OCI-LY1 (cell line): Measurements from ENCODE around the gene PPP1R1A.

ENCODE experiments used
- H2AFZ ChIP-seq: fragments of 200-600 bp; sonication (generic), shearing (Covaris generic); 2 replicates; pipeline ENCODE4 v1.6.0; 2014; ENCODE audit warnings: antibody characterized with exemption, mild to moderate bottlenecking, low read length
- H3F3A ChIP-seq: fragments of 200-600 bp; sonication (generic), shearing (Covaris generic); 2 replicates; pipeline ENCODE4 v1.6.0; 2014; ENCODE audit warnings: mild to moderate bottlenecking, antibody characterized with exemption, low read length, moderate library complexity; ENCODE audit not compliant: insufficient read depth
- H3K27ac ChIP-seq: fragments of 200-600 bp; sonication (generic); 2 replicates; pipeline ENCODE4 v1.5.1; 2014; ENCODE audit warnings: low read length, mixed run types, mild to moderate bottlenecking, low read depth; ENCODE audit not compliant: poor library complexity, severe bottlenecking
- H3K27me3 ChIP-seq: fragments of 200-600 bp; sonication (generic); 2 replicates; pipeline ENCODE4 v1.6.0; 2014; ENCODE audit warnings: antibody characterized with exemption, mild to moderate bottlenecking, low read length, moderate library complexity; ENCODE audit not compliant: insufficient read depth
- H3K36me3 ChIP-seq: fragments of 200-600 bp; sonication (generic); 2 replicates; pipeline ENCODE4 v1.6.1; 2014; ENCODE audit warnings: mild to moderate bottlenecking, antibody characterized with exemption, low read length, moderate library complexity, mixed read lengths; ENCODE audit not compliant: insufficient read depth
- H3K4me1 ChIP-seq: fragments of 200-600 bp; sonication (generic); 2 replicates; pipeline ENCODE4 v1.5.1; 2014; ENCODE audit warnings: mild to moderate bottlenecking, low read length, moderate library complexity; ENCODE audit not compliant: insufficient read depth, severe bottlenecking
- H3K4me2 ChIP-seq: fragments of 200-600 bp; sonication (generic), shearing (Covaris generic); 2 replicates; pipeline ENCODE4 v1.6.1; 2014; ENCODE audit warnings: low read length
- H3K4me3 ChIP-seq: fragments of 200-600 bp; sonication (generic); 2 replicates; pipeline ENCODE4 v1.5.1; 2014; ENCODE audit warnings: low read length, low read depth, mild to moderate bottlenecking, mixed read lengths; ENCODE audit not compliant: poor library complexity, severe bottlenecking
- H3K79me2 ChIP-seq: fragments of 200-600 bp; shearing (Covaris generic); 2 replicates; pipeline ENCODE4 v1.6.1; 2016; ENCODE audit warnings: mixed run types, low read length, mixed read lengths; ENCODE audit not compliant: insufficient read depth
- H3K9ac ChIP-seq: fragments of 200-600 bp; sonication (generic), shearing (Covaris generic); 2 replicates; pipeline ENCODE4 v1.6.1; 2014; ENCODE audit warnings: mild to moderate bottlenecking, low read length, mixed read lengths
- H3K9me2 ChIP-seq: fragments of 200-600 bp; sonication (generic), shearing (Covaris generic); 2 replicates; pipeline ENCODE4 v1.6.1; 2014; ENCODE audit warnings: low read depth, mild to moderate bottlenecking, low read length, mixed read lengths
- H3K9me3 ChIP-seq: fragments of 200-600 bp; shearing (Covaris generic); 2 replicates; pipeline ENCODE4 v1.6.1; 2014; ENCODE audit warnings: low read length, mixed read lengths
- H4K20me1 ChIP-seq: fragments of 200-600 bp; sonication (generic), shearing (Covaris generic); 2 replicates; pipeline ENCODE4 v1.6.0; 2016; ENCODE audit warnings: mild to moderate bottlenecking, low read length; ENCODE audit not compliant: insufficient read depth
- CTCF ChIP-seq: fragments of 200-600 bp; sonication (generic), shearing (Covaris generic); IDR thresholded peaks from 2 replicates; pipeline ENCODE4 v1.5.1; 2017; ENCODE audit warnings: mild to moderate bottlenecking, antibody characterized with exemption, low read length, moderate library complexity, mixed read lengths
- EZH2 ChIP-seq: fragments of 200-600 bp; sonication (generic), shearing (Covaris generic); IDR thresholded peaks from 2 replicates; pipeline ENCODE4 v1.8.0; 2017; ENCODE audit warnings: borderline replicate concordance, mixed run types, mild to moderate bottlenecking, antibody characterized with exemption, low read length, moderate library complexity, mixed read lengths

PPP1R1A gene

GRCh38 chr12:54611715-54612149, 23.3 kb upstream of the PPP1R1A start:
- Histone ChIP-seq H3K9me2 (no peaks in the 10 kb centered on the region), H3K79me2 (no peaks in the 10 kb centered on the region), H4K20me1 (no peaks in the 10 kb centered on the region), H3K36me3 (no peaks in the 10 kb centered on the region), H3F3A (no peaks in the 10 kb centered on the region), H3K9ac (no peak overlapping the region), H2AFZ (no peak overlapping the region), H3K4me2 (no peak overlapping the region), H3K27ac (no peak overlapping the region), H3K9me3 (no peaks in the 10 kb centered on the region), H3K4me3 (no peak overlapping the region), H3K4me1 (no peaks in the 10 kb centered on the region), H3K27me3 (peaks cover 3% of the 10 kb centered on the region; the same call in 1 of the 2 replicates)
- TF ChIP-seq EZH2: no peak
- TF ChIP-seq CTCF: no peak

- no peak overlapping the region for H3K9ac ChIP-seq
- no peak overlapping the region for H2AFZ ChIP-seq
- TF ChIP-seq CTCF (no peak), EZH2 (no peak)
- H3K4me2 ChIP-seq: no peak overlapping the region
- no peaks in the 10 kb centered on the region for H3F3A ChIP-seq
- H4K20me1 ChIP-seq: no peaks in the 10 kb centered on the region
- no peaks in the 10 kb centered on the region for H3K79me2 ChIP-seq
- H3K36me3 ChIP-seq: no peaks in the 10 kb centered on the region
- no peaks in the 10 kb centered on the region for H3K9me3 ChIP-seq
- no peak overlapping the region for H3K4me3 ChIP-seq
- H3K27me3 ChIP-seq: 0 out of 2 replicates have a peak, but pooled peaks cover 3% of the 10 kb centered on the region
- no peak overlapping the region for H3K27ac ChIP-seq
- no peaks in the 10 kb centered on the region for H3K9me2 ChIP-seq
- H3K4me1 ChIP-seq: no peaks in the 10 kb centered on the region
Observed at GRCh38 chr12:54608769-54609168, 20.3 kb upstream of the PPP1R1A start.

- Histone ChIP-seq H3K79me2 (no peaks in the 10 kb centered on the region), H2AFZ (no peak overlapping the region), H4K20me1 (no peaks in the 10 kb centered on the region), H3K4me3 (no peak overlapping the region), H3K9ac (no peak overlapping the region), H3K36me3 (no peaks in the 10 kb centered on the region), H3K9me3 (no peaks in the 10 kb centered on the region), H3K27me3 (0 out of 2 replicates have a peak, but pooled peaks cover 3% of the 10 kb centered on the region), H3K4me2 (no peak overlapping the region), H3K9me2 (no peaks in the 10 kb centered on the region), H3F3A (no peaks in the 10 kb centered on the region), H3K27ac (no peak overlapping the region), H3K4me1 (no peaks in the 10 kb centered on the region)
- TF ChIP-seq CTCF (no peak), EZH2 (no peak)
Observed at GRCh38 chr12:54608156-54608555, 19.7 kb upstream of the PPP1R1A start.
